HG02798 (cell line): ENCODE data around the gene GOLGA6C.
"Not testable (repeated sequence)": the region's sequence is repeated elsewhere in the genome, so short reads cannot be mapped to it uniquely, and the experiment has no call there.

Source experiments
- ATAC-seq: cut with Tn5 transposase; IDR thresholded peaks from one replicate; pipeline ENCODE4 v1.9.1; 2021; ENCODE audit warnings: mild to moderate bottlenecking; ENCODE audit not compliant: unreplicated experiment, poor library complexity

GOLGA6C gene

DNA sequence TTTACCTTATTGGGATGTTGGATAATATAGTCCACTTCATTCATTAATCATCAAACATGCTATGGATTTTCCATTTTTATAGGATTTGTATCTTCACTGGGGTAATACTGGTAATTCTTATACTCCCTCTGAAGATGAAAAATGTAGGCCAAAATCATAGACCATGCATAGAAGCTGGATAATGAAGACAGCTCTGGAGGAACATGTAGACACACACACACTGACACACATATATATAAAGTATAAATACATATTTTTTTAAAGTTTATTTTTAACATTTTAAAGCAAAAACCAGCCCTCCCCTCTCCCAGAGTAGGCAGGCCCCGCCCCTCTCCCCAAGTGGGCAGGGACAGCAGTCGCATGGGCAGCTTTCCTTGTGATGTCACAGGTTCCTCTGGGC, at the start of gene GOLGA6C:
Gene GOLGA6C, plus strand, starts transcription at position 301 of the 400 bp plus-strand sequence. CDS start 265 bp downstream, outside the sequence.
- ATAC-seq, result not testable (repeated sequence)

GRCh38 chr15:75208501-75209288, 49.4 kb upstream of the GOLGA6C start:
- ATAC-seq, result no peak

DNA sequence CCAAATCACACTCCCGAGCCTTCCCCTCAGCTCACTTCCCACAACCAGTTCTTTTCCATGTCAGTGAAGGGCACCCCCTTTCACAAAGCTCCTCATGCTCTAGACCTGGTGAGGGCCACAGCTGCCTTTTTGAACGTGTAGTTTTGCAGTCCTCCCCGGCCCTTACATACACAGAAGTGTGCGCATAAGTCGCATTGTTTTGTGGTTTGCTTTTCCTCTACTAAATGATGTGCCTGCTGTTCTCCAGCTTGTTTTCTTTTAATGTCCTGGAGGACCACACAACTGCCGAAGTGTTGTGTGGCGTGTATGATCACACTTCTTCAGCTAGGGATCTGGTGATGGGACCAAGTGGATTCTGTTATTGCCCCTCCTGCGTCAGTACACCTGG, 48.9 kb upstream of the GOLGA6C start:
- ATAC-seq, result no peak

DNA sequence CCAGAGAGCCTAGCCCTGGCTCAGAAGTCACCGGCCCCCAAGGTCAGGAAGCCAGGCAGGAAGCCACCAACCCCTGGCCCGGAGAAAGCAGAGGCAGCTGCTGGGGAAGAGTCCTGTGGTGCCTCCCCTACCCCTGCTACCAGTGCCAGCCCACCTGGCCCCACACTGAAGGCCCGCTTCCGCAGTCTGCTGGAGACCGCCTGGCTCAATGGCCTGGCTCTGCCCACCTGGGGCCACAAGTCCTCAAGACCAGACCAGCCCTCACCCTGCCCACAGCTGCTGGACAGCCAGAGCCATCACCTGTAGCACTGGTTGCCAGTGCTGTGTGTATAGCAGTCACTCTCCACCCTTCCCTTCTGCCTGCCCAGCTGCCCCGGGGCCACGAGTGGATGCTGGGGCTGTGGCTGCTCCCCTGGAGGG, 47.3 kb upstream of the GOLGA6C start:
- no peak for ATAC-seq

GRCh38 chr15:75211436-75212199, 46.5 kb upstream of the GOLGA6C start:
- ATAC-seq, result no peak

DNA sequence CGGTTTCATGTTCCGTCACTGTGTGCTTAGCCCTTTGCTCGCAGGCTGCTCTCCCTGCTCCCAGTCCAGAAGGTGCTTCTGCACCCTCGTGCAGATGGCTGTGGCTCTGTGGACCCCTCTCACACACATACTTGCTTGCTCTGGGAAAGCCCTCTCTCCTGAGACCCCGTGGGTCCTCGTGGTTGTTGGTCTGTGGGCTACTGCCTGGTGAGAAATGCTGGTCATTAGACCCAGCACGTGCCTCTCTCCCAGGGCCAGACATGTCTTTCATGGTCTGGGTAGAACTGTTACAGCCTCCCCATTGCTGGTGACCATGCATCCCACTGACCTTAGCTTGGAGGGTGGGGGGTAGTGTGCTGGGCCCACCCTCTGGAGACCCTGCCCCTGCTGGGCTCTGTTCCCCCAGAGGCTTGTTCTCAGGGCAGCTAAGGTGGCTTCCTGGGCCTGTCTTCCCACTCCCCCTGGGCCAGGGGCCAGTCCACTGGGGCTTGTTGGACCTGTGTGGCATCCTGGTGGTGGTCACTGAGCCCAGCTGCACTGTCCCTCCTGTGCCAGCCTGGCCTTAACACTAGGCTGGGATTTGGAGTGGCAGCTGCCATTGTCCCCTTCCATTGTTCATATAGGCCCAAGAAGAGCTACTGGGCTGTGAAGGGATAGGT, 45.8 kb upstream of the GOLGA6C start:
- no peak for ATAC-seq

DNA sequence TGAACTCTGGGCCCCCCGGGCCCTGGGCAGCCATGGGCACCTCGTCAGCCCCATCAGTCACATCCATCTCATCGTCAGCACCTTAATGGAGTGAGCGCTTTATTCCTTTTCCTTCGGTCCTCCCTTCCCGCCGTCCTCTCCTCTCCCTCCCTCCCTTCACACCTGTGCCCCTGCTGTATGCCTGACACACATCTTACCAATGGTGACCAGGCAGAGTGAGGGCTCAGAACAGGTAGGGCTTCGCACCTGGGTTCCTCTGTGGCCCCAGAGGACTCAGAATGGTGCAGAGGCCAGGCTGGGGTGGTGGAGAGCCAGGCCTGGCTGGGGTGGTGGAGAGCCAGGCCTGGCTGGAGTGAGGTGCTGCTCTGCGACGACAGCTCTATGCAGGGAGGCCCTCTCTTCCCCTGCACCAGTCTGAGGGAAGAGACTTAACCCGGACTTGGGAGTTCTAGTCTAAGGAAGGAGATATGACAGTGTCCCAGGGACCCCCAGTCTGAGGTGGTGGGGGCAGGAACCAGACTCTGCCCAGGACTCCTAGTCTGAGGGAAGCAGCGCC, 44.8 kb upstream of the GOLGA6C start:
- ATAC-seq, result no peak

DNA sequence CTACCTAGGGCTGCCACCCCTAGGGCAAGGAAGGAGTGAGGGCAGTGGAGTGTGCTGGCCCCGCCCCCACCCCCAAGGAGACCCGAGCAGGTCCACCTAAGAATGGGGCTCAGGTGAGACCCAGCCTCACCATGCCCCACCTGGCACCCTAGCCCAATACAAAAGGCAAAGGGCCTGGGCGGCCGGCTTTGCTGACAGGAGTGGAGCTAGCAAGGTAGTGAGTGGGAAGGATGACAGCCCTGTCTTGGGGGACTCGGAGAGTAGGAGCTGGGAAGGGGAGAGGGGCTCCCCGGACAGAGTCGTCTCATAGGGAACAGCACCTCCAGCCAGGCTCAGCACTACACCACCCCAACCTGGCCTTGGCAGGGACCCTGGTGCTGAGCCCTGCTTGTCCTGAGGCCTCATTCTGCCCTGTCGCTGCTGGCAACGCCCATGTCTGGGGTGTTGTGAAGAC, 44.3 kb upstream of the GOLGA6C start:
- ATAC-seq, result no peak

DNA sequence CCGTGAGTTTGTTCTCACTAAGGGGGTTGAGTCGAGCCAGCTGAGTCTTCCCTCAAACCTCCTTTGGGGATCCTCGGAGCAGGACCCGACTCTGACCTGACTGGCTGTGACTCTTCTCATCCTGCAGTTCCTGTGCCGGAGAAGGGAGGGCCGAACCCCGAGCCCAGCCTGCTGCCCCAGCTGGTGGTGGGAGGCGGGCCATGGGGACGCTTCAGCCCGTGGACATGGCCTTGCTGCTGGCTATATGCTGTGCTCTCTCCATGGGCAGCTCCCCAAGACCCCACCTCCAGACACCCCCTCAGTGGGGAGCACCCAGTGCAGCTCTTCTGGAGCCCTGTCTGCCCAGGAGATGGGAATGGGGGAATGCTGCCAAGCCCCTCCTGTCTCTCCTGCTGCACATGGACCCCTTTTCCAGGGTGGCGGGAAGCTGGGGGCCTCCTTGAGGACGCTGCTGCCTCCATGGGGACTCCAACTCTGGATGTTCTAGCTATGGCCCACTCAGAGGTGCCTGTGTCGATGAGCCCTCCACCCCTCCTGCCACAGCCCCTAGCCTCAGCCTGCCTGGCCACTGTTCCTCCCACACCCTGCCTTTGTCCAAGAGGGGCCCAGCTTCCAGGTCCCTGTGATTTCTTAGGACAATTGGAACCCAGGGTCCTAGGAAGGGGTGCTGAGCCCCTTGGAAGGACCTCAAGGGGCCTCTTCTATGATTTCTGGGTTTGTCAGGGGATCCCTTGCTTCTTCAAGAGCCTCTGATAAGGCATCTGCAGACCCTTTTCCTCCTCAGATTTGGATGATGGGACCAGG, 43.6 kb upstream of the GOLGA6C start:
- no peak for ATAC-seq

DNA sequence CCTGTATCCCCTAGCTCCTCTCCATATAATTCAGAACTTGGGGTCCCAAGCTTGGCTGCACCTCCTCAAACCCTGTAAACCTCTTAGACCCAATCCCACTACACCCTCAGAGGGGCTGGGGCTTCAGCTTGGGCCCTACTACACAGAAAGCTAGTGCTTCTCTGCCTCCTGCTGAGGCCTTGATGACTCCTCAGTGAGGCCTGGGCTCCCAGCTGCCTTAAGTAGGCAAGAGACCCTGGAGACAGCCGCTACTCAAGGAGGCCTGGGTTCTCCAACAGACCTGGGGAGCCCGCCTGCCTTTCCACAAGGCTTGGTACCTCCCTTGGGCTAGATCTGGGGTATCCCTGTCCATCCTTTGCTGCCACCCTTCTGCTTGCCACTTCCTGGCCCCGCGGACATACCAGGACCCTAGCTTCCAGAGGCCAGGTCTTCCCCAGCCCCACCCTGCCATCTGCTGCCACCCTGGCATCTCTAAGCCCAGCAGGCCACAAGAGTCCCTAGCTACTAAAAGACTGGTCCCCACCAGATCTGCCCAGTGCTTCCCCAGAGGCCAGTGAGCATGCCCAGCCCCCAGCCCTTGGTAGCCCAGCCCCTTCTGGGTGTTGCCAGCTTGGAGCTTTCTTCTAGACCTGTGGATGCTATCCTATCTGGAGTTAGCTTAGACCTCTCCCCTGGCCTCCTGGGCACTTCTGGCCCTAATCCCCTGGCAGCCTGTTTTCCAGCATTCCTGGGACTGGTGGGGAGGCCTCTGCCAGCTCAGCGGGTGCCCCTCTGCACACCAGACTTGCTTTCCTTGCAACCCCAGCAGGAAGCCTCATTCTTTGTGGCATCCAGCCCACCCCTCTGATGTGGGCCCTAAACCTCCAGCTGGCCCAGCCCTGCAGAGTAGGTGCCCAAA, 42.8 kb upstream of the GOLGA6C start:
- no peak for ATAC-seq

DNA sequence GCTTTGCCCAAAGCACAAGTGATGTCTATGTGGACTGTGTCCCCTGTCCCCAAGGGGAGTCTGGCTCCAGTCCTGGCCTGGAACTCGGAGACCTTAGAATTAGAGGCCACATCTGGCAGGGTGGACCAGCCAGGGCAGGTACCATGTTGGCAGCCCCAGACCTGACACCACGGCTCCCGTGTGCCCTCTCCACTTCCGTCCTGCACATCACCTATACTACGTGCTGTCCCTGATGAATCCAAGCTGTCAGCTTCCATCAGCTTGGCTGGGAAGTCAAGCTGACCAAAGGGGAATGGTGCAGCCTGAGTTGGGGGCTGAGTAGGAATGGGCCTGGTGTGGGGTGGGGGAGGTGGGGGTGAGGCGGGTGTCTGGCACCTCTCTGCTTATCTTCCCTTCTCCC, 41.1 kb upstream of the GOLGA6C start:
- ATAC-seq, result no peak

GRCh38 chr15:75217574-75217973, 40.6 kb upstream of the GOLGA6C start:
- ATAC-seq, result not testable (repeated sequence)

- not testable (repeated sequence) for ATAC-seq
These were observed 38.6 kb upstream of the GOLGA6C start for GRCh38 chr15:75219507-75219929.

- no peak for ATAC-seq
These were observed 34.4 kb upstream of the GOLGA6C start for GRCh38 chr15:75223688-75224087.

GRCh38 chr15:75224281-75224680, 33.9 kb upstream of the GOLGA6C start:
- no peak for ATAC-seq

DNA sequence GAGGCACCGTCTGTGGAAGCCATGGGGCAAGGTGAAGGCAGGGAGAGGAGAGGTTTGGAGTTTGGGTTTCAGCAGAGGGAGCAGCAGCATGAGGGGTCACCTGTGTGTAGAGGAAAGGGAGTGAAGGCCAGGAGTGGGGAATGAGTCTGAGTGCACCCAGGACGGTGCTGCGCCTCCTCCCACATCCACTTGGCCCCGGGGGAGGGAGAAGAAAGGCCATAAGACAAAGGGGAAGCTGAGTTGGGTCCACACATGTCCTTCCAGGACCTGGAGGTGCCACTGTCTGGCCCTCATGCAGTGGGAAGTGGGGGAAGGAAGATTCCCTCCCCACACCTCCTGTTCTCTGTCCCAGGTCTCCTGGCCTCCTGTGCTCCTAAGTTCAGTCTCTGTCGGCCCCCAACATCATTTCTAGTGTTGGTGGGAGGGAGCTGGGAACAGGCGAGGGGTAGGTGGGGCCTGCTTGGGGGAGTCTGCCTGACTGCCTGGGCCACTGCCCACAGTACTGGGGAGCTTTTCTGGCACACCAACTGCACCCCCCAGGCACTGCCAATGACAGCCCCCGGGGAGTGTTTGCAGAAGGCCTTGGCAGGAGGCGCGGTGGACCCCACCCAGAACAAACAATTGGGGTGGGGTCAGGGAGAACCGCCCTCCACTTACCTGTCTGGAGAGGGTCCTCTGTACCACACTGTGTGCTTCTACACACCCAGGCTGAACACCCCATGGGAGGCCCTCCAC, 32.9 kb upstream of the GOLGA6C start:
- ATAC-seq, result not testable (repeated sequence)

GRCh38 chr15:75225951-75226732, 32.0 kb upstream of the GOLGA6C start:
- ATAC-seq, result no peak
